ENCODE results near the gene MFSD12. TPM values are rescaled to one million over a fixed set of nuclear protein-coding genes. Genes with fewer than 3 reads are reported as not detected.

The MFSD12 gene
- total and polyA plus RNA-seq, 4 donors, result 9.4 to 43.6 (median 24.6) TPM

DNA sequence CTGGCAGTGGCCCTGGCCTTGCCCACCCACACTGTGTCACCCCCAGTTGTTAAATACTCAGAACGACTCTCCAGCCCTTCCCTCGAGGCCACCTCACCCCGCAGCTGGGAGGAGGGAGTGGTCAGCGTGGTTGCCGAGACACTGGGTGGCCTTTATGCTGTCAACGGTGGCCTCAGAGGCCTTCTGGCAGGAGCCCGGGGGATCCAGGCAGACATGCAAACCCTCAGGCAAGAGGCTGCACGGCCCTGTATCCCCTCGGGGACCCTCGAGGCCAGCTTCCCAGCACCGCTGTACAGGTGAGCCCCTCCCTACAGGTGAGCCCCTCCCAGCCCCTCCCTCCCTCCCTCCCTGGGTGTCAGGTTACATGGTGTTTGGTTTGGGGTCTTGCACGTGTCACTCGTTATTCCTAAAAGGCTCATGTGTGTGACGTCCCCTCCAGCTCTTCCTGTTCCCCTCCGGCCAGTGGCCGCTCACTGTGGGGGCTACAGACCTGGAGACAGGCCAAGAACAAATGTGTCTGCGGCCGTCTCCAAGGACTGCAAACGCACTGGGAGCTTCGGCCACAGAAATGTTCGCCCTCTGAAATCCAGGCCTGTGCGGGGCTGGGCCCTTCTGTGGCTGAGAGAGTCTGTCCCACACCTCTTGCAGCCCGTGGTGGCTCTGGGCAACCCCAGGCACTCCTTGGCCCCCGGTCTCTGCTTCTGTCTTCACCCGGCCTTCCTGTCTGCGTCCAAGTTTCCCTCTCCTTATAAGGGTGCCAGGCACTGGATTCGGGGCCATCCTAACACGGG is 18.2 kb downstream of the MFSD12 start, which contains the start of gene TEKTIP1:
Gene TEKTIP1, plus strand, starts transcription at position 210 of the 791 bp plus-strand sequence. Its CDS starts 4 bp downstream, at position 214.
- no peak within 1 kb of the TSS for H3K27ac ChIP-seq (ENCODE audit: low read depth in 1 of 2, low read length in 2 of 2)
- 77% methylated on average over 28 of the region's 28 CpGs for WGBS
- H3K4me1 ChIP-seq (ENCODE audit: control insufficient read depth in 4 of 4, insufficient read depth in 4 of 4, low read length in 3 of 4), result no peaks in the 10 kb centered on the region
- peaks cover 4 to 29% (median 9%) of the 10 kb centered on the region in 4 donors for H3K36me3 ChIP-seq (ENCODE audit: control insufficient read depth in 4 of 4, insufficient read depth in 3 of 4, low read depth in 1 of 4, low read length in 3 of 4)
- no peak within 1 kb of the TSS for H3K9ac ChIP-seq (ENCODE audit: low read depth in 1 of 2, low read length in 2 of 2)
- H3K4me3 ChIP-seq (ENCODE audit: low read depth in 1 of 3, low read length in 3 of 3), result no peak within 1 kb of the TSS
- TF ChIP-seq SP1 (IDR thresholded peaks at IDR 0.05) (no peak), GABPA (IDR thresholded peaks at IDR 0.05 in 1 of 2, conservative IDR thresholded peaks at IDR 0.05 in 1 of 2) (no peak), EGR1 (IDR thresholded peaks at IDR 0.05; ENCODE audit: low read depth in 2 of 2) (no peak), RAD21 (IDR thresholded peaks at IDR 0.05) (no peak), JUND (IDR thresholded peaks at IDR 0.05) (no peak), HNF4A (conservative IDR thresholded peaks at IDR 0.05) (no peak), FOXA2 (IDR thresholded peaks at IDR 0.05) (no peak), NR2F2 (IDR thresholded peaks at IDR 0.05) (no peak), CTCF (IDR thresholded peaks at IDR 0.05; ENCODE audit: low read depth, low read length, missing input control) (no peak), RXRA (IDR thresholded peaks at IDR 0.05) (no peak), TAF1 (conservative IDR thresholded peaks at IDR 0.05) (no peak), MAX (IDR thresholded peaks at IDR 0.05) (no peak), FOXA1 (IDR thresholded peaks at IDR 0.05) (no peak), HNF4G (IDR thresholded peaks at IDR 0.05) (no peak)
- TF ChIP-seq, protein P1, sequence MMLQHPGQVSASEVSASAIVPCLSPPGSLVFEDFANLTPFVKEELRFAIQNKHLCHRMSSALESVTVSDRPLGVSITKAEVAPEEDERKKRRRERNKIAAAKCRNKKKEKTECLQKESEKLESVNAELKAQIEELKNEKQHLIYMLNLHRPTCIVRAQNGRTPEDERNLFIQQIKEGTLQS (IDR thresholded peaks at IDR 0.05), result no peak
- TF ChIP-seq, protein P2, sequence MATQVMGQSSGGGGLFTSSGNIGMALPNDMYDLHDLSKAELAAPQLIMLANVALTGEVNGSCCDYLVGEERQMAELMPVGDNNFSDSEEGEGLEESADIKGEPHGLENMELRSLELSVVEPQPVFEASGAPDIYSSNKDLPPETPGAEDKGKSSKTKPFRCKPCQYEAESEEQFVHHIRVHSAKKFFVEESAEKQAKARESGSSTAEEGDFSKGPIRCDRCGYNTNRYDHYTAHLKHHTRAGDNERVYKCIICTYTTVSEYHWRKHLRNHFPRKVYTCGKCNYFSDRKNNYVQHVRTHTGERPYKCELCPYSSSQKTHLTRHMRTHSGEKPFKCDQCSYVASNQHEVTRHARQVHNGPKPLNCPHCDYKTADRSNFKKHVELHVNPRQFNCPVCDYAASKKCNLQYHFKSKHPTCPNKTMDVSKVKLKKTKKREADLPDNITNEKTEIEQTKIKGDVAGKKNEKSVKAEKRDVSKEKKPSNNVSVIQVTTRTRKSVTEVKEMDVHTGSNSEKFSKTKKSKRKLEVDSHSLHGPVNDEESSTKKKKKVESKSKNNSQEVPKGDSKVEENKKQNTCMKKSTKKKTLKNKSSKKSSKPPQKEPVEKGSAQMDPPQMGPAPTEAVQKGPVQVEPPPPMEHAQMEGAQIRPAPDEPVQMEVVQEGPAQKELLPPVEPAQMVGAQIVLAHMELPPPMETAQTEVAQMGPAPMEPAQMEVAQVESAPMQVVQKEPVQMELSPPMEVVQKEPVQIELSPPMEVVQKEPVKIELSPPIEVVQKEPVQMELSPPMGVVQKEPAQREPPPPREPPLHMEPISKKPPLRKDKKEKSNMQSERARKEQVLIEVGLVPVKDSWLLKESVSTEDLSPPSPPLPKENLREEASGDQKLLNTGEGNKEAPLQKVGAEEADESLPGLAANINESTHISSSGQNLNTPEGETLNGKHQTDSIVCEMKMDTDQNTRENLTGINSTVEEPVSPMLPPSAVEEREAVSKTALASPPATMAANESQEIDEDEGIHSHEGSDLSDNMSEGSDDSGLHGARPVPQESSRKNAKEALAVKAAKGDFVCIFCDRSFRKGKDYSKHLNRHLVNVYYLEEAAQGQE (IDR thresholded peaks at IDR 0.05), result no peak
- TF ChIP-seq, protein P3, sequence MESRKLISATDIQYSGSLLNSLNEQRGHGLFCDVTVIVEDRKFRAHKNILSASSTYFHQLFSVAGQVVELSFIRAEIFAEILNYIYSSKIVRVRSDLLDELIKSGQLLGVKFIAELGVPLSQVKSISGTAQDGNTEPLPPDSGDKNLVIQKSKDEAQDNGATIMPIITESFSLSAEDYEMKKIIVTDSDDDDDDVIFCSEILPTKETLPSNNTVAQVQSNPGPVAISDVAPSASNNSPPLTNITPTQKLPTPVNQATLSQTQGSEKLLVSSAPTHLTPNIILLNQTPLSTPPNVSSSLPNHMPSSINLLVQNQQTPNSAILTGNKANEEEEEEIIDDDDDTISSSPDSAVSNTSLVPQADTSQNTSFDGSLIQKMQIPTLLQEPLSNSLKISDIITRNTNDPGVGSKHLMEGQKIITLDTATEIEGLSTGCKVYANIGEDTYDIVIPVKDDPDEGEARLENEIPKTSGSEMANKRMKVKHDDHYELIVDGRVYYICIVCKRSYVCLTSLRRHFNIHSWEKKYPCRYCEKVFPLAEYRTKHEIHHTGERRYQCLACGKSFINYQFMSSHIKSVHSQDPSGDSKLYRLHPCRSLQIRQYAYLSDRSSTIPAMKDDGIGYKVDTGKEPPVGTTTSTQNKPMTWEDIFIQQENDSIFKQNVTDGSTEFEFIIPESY (IDR thresholded peaks at IDR 0.05), result no peak
- H3K27me3 ChIP-seq (ENCODE audit: control insufficient read depth in 4 of 4, insufficient read depth in 4 of 4, low read length in 3 of 4), result no peaks in the 10 kb centered on the region
- no peaks in the 10 kb centered on the region for H3K9me3 ChIP-seq (ENCODE audit: control insufficient read depth in 4 of 4, low read length in 3 of 4)
- DNase-seq (ENCODE audit: low spot score), result no peak

All from liver (tissue), 9 donors.